GM19372 (cell line): Measurements from ENCODE around the gene CRYBG1.

Source experiments
- ATAC-seq: cut with Tn5 transposase; IDR thresholded peaks from one replicate; pipeline ENCODE4 v1.9.1; 2021; ENCODE audit warnings: mild to moderate bottlenecking, low read depth, moderate library complexity; ENCODE audit not compliant: unreplicated experiment

The CRYBG1 gene

DNA sequence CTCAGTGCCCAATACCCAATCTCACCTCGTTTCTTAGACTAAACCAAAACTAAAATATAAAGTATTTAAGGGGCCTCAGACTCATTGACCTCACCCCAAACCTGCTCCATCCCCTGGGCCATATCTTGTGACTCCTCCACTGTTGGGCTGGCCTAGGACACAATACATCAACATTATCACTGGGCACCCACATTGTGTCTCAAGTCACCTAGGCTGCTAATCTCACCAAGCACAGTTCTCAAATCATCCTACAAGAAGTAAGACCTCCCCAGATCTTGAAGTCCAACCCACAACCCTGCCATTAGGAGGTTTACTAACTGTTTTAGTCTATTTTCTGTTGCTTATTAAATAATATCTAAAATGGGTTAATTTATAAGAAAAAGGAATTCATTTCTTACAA lies 96.2 kb downstream of the CRYBG1 start:
- no peak for ATAC-seq

GRCh38 chr6:106458021-106458986 lies 97.8 kb downstream of the CRYBG1 start:
- no peak for ATAC-seq

- no peak for ATAC-seq
These were observed 100.0 kb downstream of the CRYBG1 start for GRCh38 chr6:106460481-106460880.

- no peak for ATAC-seq
These were observed 100.6 kb downstream of the CRYBG1 start for GRCh38 chr6:106461084-106461483.

- no peak for ATAC-seq
These were observed 102.5 kb downstream of the CRYBG1 start for GRCh38 chr6:106462923-106463557.

- ATAC-seq: no peak
These were observed 105.7 kb downstream of the CRYBG1 start for GRCh38 chr6:106466211-106466610.

GRCh38 chr6:106468935-106469334 lies 108.4 kb downstream of the CRYBG1 start:
- no peak for ATAC-seq

DNA sequence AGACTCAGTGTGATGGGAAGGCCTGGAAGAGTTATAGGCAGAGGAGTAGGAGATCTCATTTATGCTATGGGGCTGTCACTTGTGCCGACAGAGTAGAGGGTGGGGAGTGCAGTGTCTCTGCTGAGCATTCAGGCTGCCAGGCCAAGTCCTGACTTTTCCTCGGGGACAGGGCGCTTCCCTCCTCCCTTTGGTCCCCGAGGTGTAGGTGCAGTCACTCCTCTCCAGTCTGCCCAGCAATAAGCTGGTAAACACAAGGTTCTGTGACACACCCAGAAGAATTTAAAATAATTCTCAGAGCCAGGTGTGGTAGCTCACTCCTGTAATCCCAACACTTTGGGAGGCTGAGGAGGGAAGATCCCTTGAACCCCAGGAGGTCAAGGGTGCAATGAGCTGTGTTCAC lies 109.4 kb downstream of the CRYBG1 start:
- ATAC-seq: no peak

DNA sequence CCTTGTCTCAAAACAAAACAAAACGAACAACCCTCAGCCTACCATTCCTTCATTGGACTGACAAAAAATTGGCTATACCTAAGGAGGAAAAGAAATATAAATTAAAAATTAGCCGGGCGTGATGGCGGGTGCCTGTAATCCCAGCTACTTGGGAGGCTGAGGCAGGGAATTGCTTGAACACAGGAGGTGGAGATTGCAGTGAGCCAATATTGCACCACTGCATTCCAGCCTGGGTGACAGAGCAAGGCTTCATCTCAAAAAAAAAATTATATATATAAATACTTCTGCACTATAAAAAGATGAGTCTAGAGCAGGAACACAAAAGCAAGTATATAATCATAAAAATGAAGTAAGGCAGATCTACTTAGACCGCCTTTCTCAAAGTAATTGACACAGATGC lies 109.8 kb downstream of the CRYBG1 start:
- ATAC-seq: no peak

DNA sequence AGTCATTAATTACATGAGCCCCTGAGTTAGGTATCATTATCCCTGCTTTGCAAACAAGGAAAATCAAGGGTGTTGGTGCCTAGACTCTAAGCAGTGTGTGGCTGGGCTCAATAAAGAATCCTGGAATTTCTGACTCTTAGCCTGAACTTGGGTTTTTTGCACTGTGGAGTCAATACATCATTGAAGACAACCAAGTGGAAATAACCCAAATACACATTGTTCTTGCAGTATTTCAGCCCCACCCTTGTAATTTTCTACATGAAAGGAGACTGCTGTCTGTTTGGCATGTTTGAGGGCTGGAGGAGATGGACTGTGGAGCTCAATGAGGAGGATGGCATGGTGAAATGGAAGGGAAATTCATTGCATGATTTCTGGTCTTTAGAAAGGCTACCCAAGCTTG lies 110.3 kb downstream of the CRYBG1 start:
- no peak for ATAC-seq

- no peak for ATAC-seq
These were observed 113.3 kb downstream of the CRYBG1 start for GRCh38 chr6:106473812-106474211.

- no peak for ATAC-seq
These were observed 113.9 kb downstream of the CRYBG1 start for GRCh38 chr6:106474466-106474865.

DNA sequence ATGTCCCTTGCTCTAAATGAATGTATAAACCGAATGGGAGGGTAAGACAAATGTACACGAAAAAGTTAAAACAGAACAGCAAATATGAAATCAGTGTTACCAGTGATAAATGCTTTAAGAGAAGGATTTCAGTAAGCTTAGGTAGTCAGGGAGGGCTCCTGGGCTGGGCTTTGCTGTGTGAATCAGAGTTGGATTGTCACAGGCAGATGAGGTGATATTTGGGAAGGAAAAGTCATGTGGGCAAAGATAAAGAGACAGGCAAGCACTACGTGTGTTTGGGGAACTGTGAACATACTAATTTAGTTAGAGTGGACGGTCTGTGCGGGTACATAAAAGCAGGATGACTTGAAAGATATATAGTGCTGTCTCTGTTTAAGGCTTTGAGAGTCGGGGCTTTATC lies 114.8 kb downstream of the CRYBG1 start:
- no peak for ATAC-seq

- no peak for ATAC-seq
These were observed 116.0 kb downstream of the CRYBG1 start for GRCh38 chr6:106476331-106477105.

- no peak for ATAC-seq
These were observed 116.6 kb downstream of the CRYBG1 start for GRCh38 chr6:106477146-106477545.

DNA sequence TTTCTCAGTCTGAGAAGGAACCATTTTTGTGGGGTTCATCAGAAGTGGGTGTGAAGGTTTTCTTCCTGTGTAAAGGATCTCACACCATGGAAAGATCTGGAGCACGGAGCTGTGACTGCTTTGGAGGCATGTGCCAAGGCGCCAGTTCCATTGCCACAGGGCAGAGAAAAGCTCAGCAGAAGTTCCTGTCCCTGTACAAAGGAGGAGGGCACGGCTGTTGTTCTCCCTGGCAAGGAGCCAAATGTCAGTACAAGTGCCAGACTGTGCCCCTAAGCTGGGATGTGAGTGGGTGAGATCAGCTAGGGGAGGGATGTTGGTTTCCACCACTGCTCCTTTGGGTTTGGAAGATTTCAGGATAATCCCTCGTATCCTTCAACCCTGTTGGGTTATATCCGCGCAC lies 117.3 kb downstream of the CRYBG1 start:
- ATAC-seq: no peak

DNA sequence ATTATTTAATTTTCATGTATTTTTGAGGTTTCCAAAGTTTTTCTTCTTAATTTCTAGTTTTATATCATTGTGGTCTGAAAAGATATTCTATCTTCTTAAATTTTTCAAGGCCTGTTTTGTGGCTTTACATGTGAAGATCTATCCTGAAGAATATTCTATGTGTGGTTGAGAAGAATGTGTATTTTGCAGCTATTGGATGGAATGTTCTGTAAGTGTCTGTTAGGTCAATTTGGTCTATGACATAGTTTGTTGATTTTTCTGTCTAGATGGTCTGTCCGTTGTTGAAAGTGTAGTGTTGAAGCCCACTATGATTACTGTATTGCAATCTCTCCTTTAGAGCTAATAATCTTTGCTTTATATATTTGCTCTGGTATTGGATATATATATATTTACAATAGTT lies 125.7 kb downstream of the CRYBG1 start:
- no peak for ATAC-seq

- no peak for ATAC-seq
These were observed 128.2 kb downstream of the CRYBG1 start for GRCh38 chr6:106488494-106489370.

- no peak for ATAC-seq
These were observed 129.5 kb downstream of the CRYBG1 start for GRCh38 chr6:106490030-106490429.

DNA sequence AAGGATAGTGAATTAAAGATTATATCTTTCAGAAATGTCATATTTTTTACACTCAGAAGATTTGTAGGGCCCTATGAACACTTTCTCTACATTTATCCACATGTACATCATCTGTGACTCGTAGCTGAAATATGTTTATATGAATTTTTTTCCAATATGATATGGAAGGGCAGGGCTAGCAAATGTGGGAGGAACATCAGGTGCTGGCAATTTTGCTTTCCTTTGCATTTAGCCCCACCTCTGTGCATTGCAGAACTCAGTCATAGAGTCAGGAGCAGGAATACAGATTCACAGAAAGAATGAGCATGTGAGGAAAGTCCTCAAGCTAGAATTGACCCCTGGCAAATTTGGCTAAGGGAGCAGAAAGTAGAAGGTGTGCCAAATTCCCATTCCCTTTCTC lies 129.9 kb downstream of the CRYBG1 start:
- no peak for ATAC-seq
